Lower leg skin (tissue), 3 donors: ENCODE data around the gene USP49.

ENCODE experiments used
- CTCF ChIP-seq, 3 donors: fragments of 450-650 bp; IDR thresholded peaks; one replicate each; pipeline ENCODE4 v1.5.1; 2016; ENCODE audit warnings: antibody characterized with exemption in 3 of 3, mild to moderate bottlenecking in 3 of 3, moderate library complexity in 2 of 3
- POLR2A ChIP-seq, 2 donors: fragments of 450-650 bp; IDR thresholded peaks; one replicate each; pipeline ENCODE4 v1.6.1; 2016 to 2017; ENCODE audit warnings: antibody characterized with exemption in 2 of 2, mild to moderate bottlenecking in 1 of 2, moderate library complexity in 1 of 2

DNA sequence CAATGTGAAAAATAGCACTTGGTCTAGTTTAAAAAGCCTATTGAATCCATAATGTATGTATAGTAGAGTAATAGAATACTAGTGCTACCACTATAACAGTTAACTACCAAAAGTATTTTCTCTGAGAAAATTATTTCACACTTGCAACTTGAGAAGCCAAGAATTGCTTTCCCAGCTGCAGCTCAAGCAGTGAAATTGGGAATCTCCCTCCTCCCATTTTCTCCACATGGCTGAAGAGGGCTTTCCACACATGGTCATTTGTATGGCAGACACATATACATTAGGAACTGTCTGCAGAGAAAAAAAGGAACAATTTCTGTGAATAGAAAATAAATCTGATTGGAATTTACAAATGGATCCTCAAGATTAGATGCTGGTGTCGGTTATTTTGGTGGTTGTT is 73.2 kb downstream of the USP49 start:
- TF ChIP-seq CTCF (IDR thresholded peaks at IDR 0.05): no peak
- TF ChIP-seq POLR2A (IDR thresholded peaks at IDR 0.05): no peak
